RCC 7860 (cell line): ENCODE results near the gene RAB3C.
A peak's percentile ranks its signal among the peaks of the same experiment; 100 is the strongest.

ENCODE experiments used
- DNase-seq: peaks from one replicate; pipeline ENCODE4 v3.0.0-alpha.2; 2015; ENCODE audit warnings: low spot score
- FAIRE-seq: peaks from 2 replicates; lab custom pipeline; 2012; peaks lifted over from hg19 to GRCh38; lab: Jason Lieb, UNC

The RAB3C gene

GRCh38 chr5:58857609-58858008 is 274.7 kb downstream of the RAB3C start:
- no peak for FAIRE-seq
- no peak for DNase-seq

- DNase-seq (no peak), FAIRE-seq (no peak)
These were observed 277.8 kb downstream of the RAB3C start for GRCh38 chr5:58860680-58861079.

- no peak for FAIRE-seq
- no peak for DNase-seq
These were observed 286.1 kb downstream of the RAB3C start for GRCh38 chr5:58868931-58869330.

- peak; percentile 4 for DNase-seq
These were observed 288.9 kb downstream of the RAB3C start for GRCh38 chr5:58871648-58872242.

GRCh38 chr5:58872670-58873273 is 289.9 kb downstream of the RAB3C start:
- DNase-seq (no peak), FAIRE-seq (no peak)

More at GRCh38 chr5:58871648-58872242, 288.9 kb downstream of the RAB3C start:
- peak; percentile 24 for FAIRE-seq

GRCh38 chr5:58875599-58875998 is 292.7 kb downstream of the RAB3C start:
- FAIRE-seq, result no peak
- DNase-seq, result no peak

GRCh38 chr5:58885260-58885659 is 302.4 kb downstream of the RAB3C start:
- FAIRE-seq, result no peak
- no peak for DNase-seq

- FAIRE-seq (no peak), DNase-seq (peak; percentile 17)
These were observed 303.7 kb downstream of the RAB3C start for GRCh38 chr5:58886315-58887207.

GRCh38 chr5:58887311-58887710 is 304.4 kb downstream of the RAB3C start:
- FAIRE-seq (no peak), DNase-seq (no peak)

GRCh38 chr5:58887721-58888409 is 305.0 kb downstream of the RAB3C start:
- no peak for DNase-seq
- no peak for FAIRE-seq

- no peak for FAIRE-seq
- DNase-seq, result no peak
These were observed 307.4 kb downstream of the RAB3C start for GRCh38 chr5:58890265-58890664.

- DNase-seq (no peak), FAIRE-seq (no peak)
These were observed 307.8 kb downstream of the RAB3C start for GRCh38 chr5:58890701-58891085.

- FAIRE-seq (no peak), DNase-seq (peak; percentile 28)
These were observed 308.5 kb downstream of the RAB3C start for GRCh38 chr5:58891086-58891970.

- no peak for DNase-seq
- FAIRE-seq, result no peak
These were observed 309.1 kb downstream of the RAB3C start for GRCh38 chr5:58891971-58892343.

- FAIRE-seq (no peak), DNase-seq (no peak)
These were observed 310.7 kb downstream of the RAB3C start for GRCh38 chr5:58893551-58893950.

- DNase-seq, result no peak
- FAIRE-seq, result no peak
These were observed 315.1 kb downstream of the RAB3C start for GRCh38 chr5:58898006-58898405.

- DNase-seq (no peak), FAIRE-seq (no peak)
These were observed 315.7 kb downstream of the RAB3C start for GRCh38 chr5:58898538-58898937.

GRCh38 chr5:58901271-58901670 is 318.4 kb downstream of the RAB3C start:
- FAIRE-seq (no peak), DNase-seq (no peak)

GRCh38 chr5:58902305-58902704 is 319.4 kb downstream of the RAB3C start:
- FAIRE-seq, result no peak
- DNase-seq, result no peak

GRCh38 chr5:58902765-58903164 is 319.9 kb downstream of the RAB3C start:
- no peak for FAIRE-seq

More at GRCh38 chr5:58902765-58903164, 319.9 kb downstream of the RAB3C start:
- DNase-seq, result no peak
